Measurements from ENCODE around the gene TRMT10A.

TRMT10A gene

GRCh38 chr4:99563310-99564186, at the start of gene TRMT10A:
Gene TRMT10A, minus strand, starts transcription at chr4:99564039. Its CDS starts 4,701 bp downstream, at chr4:99559338.
- ATAC-seq, result peak; percentile 95
- H3K4me1 Mint-ChIP-seq, result peaks cover 13% of the 10 kb centered on the region

GRCh38 chr4:99612704-99613103, 48.9 kb upstream of the TRMT10A start:
- ATAC-seq (no peak), DNase-seq (no peak)
- no peak overlapping the region for H3K27ac Mint-ChIP-seq
- H3K4me1 Mint-ChIP-seq, result no peaks in the 10 kb centered on the region
- peaks cover 19% of the 10 kb centered on the region for H3K27me3 Mint-ChIP-seq
- no peaks in the 10 kb centered on the region for H3K9me3 Mint-ChIP-seq
- H3K4me3 Mint-ChIP-seq, result no peak overlapping the region

More at GRCh38 chr4:99563310-99564186, at the start of gene TRMT10A:
- peak within 1 kb of the TSS; percentile 98 to 99 for H3K27ac Mint-ChIP-seq
- peaks cover 24% of the 10 kb centered on the region for H3K27me3 Mint-ChIP-seq
- H3K9me3 Mint-ChIP-seq, result no peaks in the 10 kb centered on the region
- H3K4me3 Mint-ChIP-seq, result peak within 1 kb of the TSS; percentile 89 to 95
- DNase-seq, result peak; percentile 93 to 96

GRCh38 chr4:99612281-99612680, 48.4 kb upstream of the TRMT10A start:
- no peak for ATAC-seq
- no peak for DNase-seq
- Mint-ChIP-seq H3K9me3 (no peaks in the 10 kb centered on the region), H3K27ac (no peak overlapping the region), H3K4me1 (no peaks in the 10 kb centered on the region), H3K27me3 (peaks cover 24% of the 10 kb centered on the region), H3K4me3 (no peak overlapping the region)

GRCh38 chr4:99610605-99611175, 46.9 kb upstream of the TRMT10A start:
- Mint-ChIP-seq H3K27ac (no peak overlapping the region), H3K27me3 (peaks cover 27% of the 10 kb centered on the region), H3K4me3 (no peak overlapping the region), H3K9me3 (no peaks in the 10 kb centered on the region), H3K4me1 (no peaks in the 10 kb centered on the region)
- no peak for DNase-seq
- no peak for ATAC-seq

- Mint-ChIP-seq H3K27ac (no peak overlapping the region), H3K4me3 (no peak overlapping the region), H3K4me1 (no peaks in the 10 kb centered on the region), H3K9me3 (no peaks in the 10 kb centered on the region), H3K27me3 (peaks cover 27% of the 10 kb centered on the region)
- DNase-seq (no peak), ATAC-seq (no peak)
Observed at GRCh38 chr4:99608417-99608816, 44.6 kb upstream of the TRMT10A start.

GRCh38 chr4:99606716-99607115, 42.9 kb upstream of the TRMT10A start:
- Mint-ChIP-seq H3K27me3 (peaks cover 27% of the 10 kb centered on the region), H3K4me1 (no peaks in the 10 kb centered on the region), H3K4me3 (no peak overlapping the region), H3K27ac (no peak overlapping the region), H3K9me3 (no peaks in the 10 kb centered on the region)
- no peak for ATAC-seq
- DNase-seq, result no peak

- no peak overlapping the region for H3K4me3 Mint-ChIP-seq
- DNase-seq (no peak), ATAC-seq (no peak)
- no peaks in the 10 kb centered on the region for H3K27me3 Mint-ChIP-seq
- no peaks in the 10 kb centered on the region for H3K9me3 Mint-ChIP-seq
- H3K4me1 Mint-ChIP-seq, result no peaks in the 10 kb centered on the region
- no peak overlapping the region for H3K27ac Mint-ChIP-seq
Observed at GRCh38 chr4:99594818-99595217, 31.0 kb upstream of the TRMT10A start.

- Mint-ChIP-seq H3K9me3 (no peaks in the 10 kb centered on the region), H3K4me1 (no peaks in the 10 kb centered on the region), H3K4me3 (no peak overlapping the region), H3K27ac (no peak overlapping the region), H3K27me3 (no peaks in the 10 kb centered on the region)
- no peak for ATAC-seq
- DNase-seq, result no peak
Observed at GRCh38 chr4:99593781-99594641, 30.2 kb upstream of the TRMT10A start.

- ATAC-seq (no peak), DNase-seq (no peak)
- no peak overlapping the region for H3K4me3 Mint-ChIP-seq
- H3K27me3 Mint-ChIP-seq, result no peaks in the 10 kb centered on the region
- H3K9me3 Mint-ChIP-seq, result no peaks in the 10 kb centered on the region
- H3K4me1 Mint-ChIP-seq, result no peaks in the 10 kb centered on the region
- no peak overlapping the region for H3K27ac Mint-ChIP-seq
Observed at GRCh38 chr4:99591757-99592156, 27.9 kb upstream of the TRMT10A start.

GRCh38 chr4:99587803-99588202, 24.0 kb upstream of the TRMT10A start:
- ATAC-seq (no peak), DNase-seq (no peak)
- Mint-ChIP-seq H3K9me3 (no peaks in the 10 kb centered on the region), H3K27ac (no peak overlapping the region), H3K4me1 (no peaks in the 10 kb centered on the region), H3K4me3 (no peak overlapping the region), H3K27me3 (peaks cover 5% of the 10 kb centered on the region)

- no peak overlapping the region for H3K4me3 Mint-ChIP-seq
- H3K27ac Mint-ChIP-seq, result no peak overlapping the region
- DNase-seq, result no peak
- H3K27me3 Mint-ChIP-seq, result peaks cover 9% of the 10 kb centered on the region
- no peak for ATAC-seq
- no peaks in the 10 kb centered on the region for H3K9me3 Mint-ChIP-seq
- no peaks in the 10 kb centered on the region for H3K4me1 Mint-ChIP-seq
Observed at GRCh38 chr4:99587309-99587708, 23.5 kb upstream of the TRMT10A start.

- Mint-ChIP-seq H3K27ac (no peak overlapping the region), H3K27me3 (peaks cover 12% of the 10 kb centered on the region), H3K4me1 (no peaks in the 10 kb centered on the region), H3K4me3 (no peak overlapping the region), H3K9me3 (no peaks in the 10 kb centered on the region)
- ATAC-seq (no peak), DNase-seq (no peak)
Observed at GRCh38 chr4:99586797-99587196, 23.0 kb upstream of the TRMT10A start.

- ATAC-seq, result no peak
- DNase-seq, result no peak
- Mint-ChIP-seq H3K9me3 (no peaks in the 10 kb centered on the region), H3K27me3 (peaks cover 17% of the 10 kb centered on the region), H3K27ac (no peak overlapping the region), H3K4me1 (no peaks in the 10 kb centered on the region), H3K4me3 (no peak overlapping the region)
Observed at GRCh38 chr4:99586322-99586721, 22.5 kb upstream of the TRMT10A start.

- Mint-ChIP-seq H3K27ac (no peak overlapping the region), H3K4me1 (no peaks in the 10 kb centered on the region), H3K9me3 (no peaks in the 10 kb centered on the region), H3K4me3 (no peak overlapping the region), H3K27me3 (peaks cover 17% of the 10 kb centered on the region)
- ATAC-seq (no peak), DNase-seq (no peak)
Observed at GRCh38 chr4:99585516-99585915, 21.7 kb upstream of the TRMT10A start.

GRCh38 chr4:99578714-99579113, 14.9 kb upstream of the TRMT10A start:
- ATAC-seq, result no peak
- DNase-seq, result no peak
- no peaks in the 10 kb centered on the region for H3K4me1 Mint-ChIP-seq
- no peaks in the 10 kb centered on the region for H3K9me3 Mint-ChIP-seq
- peaks cover 26% of the 10 kb centered on the region for H3K27me3 Mint-ChIP-seq
- H3K27ac Mint-ChIP-seq, result no peak overlapping the region
- no peak overlapping the region for H3K4me3 Mint-ChIP-seq
